ENCODE results near the gene COX19.
"Not testable (repeated sequence)": the region's sequence is repeated elsewhere in the genome, so short reads cannot be mapped to it uniquely, and the experiment has no call there.

COX19 gene

DNA sequence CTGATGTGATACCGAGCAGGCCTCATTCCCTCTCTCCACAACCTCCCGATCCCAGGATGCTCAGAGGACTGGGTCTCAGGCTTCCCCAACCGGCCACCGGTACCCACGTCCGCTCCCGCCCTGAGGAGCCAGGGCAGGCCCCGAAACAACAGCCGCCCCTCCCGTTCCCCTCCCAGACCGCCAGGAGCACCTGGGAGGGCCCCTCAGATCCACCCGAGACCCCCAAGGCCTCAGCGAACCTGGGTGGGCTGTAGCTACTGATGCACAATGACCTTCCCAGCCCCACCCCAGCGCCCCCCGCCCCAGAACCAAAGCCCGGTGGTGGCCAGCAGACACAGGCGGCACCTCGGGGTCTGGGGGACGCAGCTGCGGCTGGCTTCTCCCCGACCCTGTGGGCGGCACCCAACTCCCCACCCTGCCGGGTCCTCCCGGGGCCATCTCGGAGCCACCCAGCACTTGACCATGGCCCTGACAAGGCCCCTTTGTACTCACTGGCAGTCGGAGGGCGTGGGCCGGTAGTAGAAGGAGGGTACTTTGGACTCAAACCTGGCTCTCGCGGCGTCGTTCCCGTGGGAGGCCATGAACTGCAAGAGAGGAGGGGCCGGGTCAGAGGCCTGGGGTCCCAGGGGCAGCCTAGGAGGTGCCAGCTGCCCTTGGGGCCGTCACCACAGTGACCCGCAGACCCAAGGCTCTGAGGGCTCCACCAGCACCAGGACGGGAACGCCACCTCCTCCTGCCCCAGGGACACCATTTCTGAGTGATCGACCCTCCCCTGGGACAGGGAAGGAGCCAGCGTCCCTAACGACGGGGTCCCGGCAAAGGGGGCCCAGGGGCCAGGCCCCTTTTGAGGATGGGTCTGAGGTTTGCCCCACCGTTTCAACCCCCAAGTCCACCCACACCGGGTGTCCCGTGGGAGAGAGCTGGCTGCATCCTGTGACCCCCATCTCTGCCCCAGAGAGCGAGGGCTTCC is 49.0 kb downstream of the COX19 start:
- Histone ChIP-seq H3K27me3 (ENCODE audit: insufficient read depth, low read length, poor library complexity) (no peaks in the 10 kb centered on the region), H3K4me1 (ENCODE audit: insufficient read depth, low read length) (peaks cover 20% of the 10 kb centered on the region), H2AFZ (ENCODE audit: low read depth, low read length) (no peak overlapping the region), H3K4me3 (ENCODE audit: low read depth in 1 of 2, low read length in 2 of 2) (no peak overlapping the region), H3K9me3 (ENCODE audit: insufficient read depth, low read length, severe bottlenecking) (no peaks in the 10 kb centered on the region), H3K4me2 (ENCODE audit: insufficient read depth, low read length) (no peak overlapping the region), H3K79me2 (ENCODE audit: insufficient read depth, low read length) (no peaks in the 10 kb centered on the region), H4K20me1 (ENCODE audit: insufficient read depth, low read length) (no peaks in the 10 kb centered on the region), H3K9ac (ENCODE audit: low read depth, low read length) (no peak overlapping the region), H3K27ac (ENCODE audit: low read length) (no peak overlapping the region), H3K36me3 (ENCODE audit: insufficient read depth, low read length) (no peaks in the 10 kb centered on the region)
- no peak for DNase-seq
- TF ChIP-seq EZH2 (IDR thresholded peaks at IDR 0.05; ENCODE audit: borderline replicate concordance, low read depth, low read length, severe bottlenecking) = no peak
- TF ChIP-seq, protein P1, sequence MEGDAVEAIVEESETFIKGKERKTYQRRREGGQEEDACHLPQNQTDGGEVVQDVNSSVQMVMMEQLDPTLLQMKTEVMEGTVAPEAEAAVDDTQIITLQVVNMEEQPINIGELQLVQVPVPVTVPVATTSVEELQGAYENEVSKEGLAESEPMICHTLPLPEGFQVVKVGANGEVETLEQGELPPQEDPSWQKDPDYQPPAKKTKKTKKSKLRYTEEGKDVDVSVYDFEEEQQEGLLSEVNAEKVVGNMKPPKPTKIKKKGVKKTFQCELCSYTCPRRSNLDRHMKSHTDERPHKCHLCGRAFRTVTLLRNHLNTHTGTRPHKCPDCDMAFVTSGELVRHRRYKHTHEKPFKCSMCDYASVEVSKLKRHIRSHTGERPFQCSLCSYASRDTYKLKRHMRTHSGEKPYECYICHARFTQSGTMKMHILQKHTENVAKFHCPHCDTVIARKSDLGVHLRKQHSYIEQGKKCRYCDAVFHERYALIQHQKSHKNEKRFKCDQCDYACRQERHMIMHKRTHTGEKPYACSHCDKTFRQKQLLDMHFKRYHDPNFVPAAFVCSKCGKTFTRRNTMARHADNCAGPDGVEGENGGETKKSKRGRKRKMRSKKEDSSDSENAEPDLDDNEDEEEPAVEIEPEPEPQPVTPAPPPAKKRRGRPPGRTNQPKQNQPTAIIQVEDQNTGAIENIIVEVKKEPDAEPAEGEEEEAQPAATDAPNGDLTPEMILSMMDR (IDR thresholded peaks at IDR 0.05; ENCODE audit: borderline replicate concordance, extremely low read depth, low read length, poor library complexity, severe bottlenecking) = no peak
- ATAC-seq (ENCODE audit: insufficient read depth, low read depth) = no peak

GRCh38 chr7:925601-926000 is 49.7 kb downstream of the COX19 start:
- Histone ChIP-seq H4K20me1 (ENCODE audit: insufficient read depth, low read length) (no peaks in the 10 kb centered on the region), H3K27me3 (ENCODE audit: insufficient read depth, low read length, poor library complexity) (no peaks in the 10 kb centered on the region), H3K4me2 (ENCODE audit: insufficient read depth, low read length) (no peak overlapping the region), H3K9ac (ENCODE audit: low read depth, low read length) (no peak overlapping the region), H3K36me3 (ENCODE audit: insufficient read depth, low read length) (no peaks in the 10 kb centered on the region), H3K4me1 (ENCODE audit: insufficient read depth, low read length) (peaks cover 20% of the 10 kb centered on the region), H2AFZ (ENCODE audit: low read depth, low read length) (no peak overlapping the region), H3K27ac (ENCODE audit: low read length) (no peak overlapping the region), H3K9me3 (ENCODE audit: insufficient read depth, low read length, severe bottlenecking) (no peaks in the 10 kb centered on the region), H3K79me2 (ENCODE audit: insufficient read depth, low read length) (no peaks in the 10 kb centered on the region), H3K4me3 (ENCODE audit: low read depth in 1 of 2, low read length in 2 of 2) (no peak overlapping the region)
- DNase-seq (peak; percentile 40), ATAC-seq (ENCODE audit: insufficient read depth, low read depth) (no peak)
- TF ChIP-seq, protein P1 (IDR thresholded peaks at IDR 0.05; ENCODE audit: borderline replicate concordance, extremely low read depth, low read length, poor library complexity, severe bottlenecking) = no peak
- TF ChIP-seq EZH2 (IDR thresholded peaks at IDR 0.05; ENCODE audit: borderline replicate concordance, low read depth, low read length, severe bottlenecking) = no peak

DNA sequence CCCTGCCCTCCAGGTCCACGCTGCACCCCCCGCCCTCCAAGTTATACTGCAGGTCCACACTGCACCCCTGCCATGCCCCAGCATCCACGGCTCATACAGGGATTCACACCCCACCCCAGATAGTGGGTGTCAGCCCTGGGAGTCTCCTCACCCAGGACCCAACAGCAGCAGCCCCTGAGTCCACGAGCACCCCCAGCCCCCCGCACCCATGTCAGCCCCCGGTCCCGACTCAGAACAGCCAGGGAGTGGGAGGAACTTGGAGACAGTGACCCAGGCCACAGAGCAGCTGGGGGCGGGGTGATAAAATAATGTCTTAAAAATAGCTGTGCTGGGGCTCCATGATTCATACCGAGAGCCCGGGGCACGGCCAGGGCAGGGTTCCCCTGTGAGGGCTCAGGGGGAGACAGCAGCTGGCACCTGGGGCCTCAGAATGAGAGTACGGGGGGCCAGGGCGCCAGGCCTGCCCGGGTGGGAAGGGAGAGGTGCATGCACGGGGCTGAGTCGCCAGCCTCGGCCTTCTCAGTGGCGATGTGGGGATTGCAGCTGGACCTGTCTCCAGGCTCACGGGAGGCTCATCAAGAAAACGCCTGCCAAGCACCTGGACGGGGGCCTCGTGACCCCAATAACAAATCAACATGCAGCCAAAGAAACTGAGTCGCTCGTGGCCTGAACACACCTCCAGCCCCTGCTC is 50.7 kb downstream of the COX19 start:
- H2AFZ ChIP-seq (ENCODE audit: low read depth, low read length) = no peak overlapping the region
- no peak overlapping the region for H3K4me2 ChIP-seq (ENCODE audit: insufficient read depth, low read length)
- no peak for ATAC-seq (ENCODE audit: insufficient read depth, low read depth)
- H3K4me3 ChIP-seq (ENCODE audit: low read depth in 1 of 2, low read length in 2 of 2) = no peak overlapping the region
- no peak overlapping the region for H3K27ac ChIP-seq (ENCODE audit: low read length)
- H4K20me1 ChIP-seq (ENCODE audit: insufficient read depth, low read length) = no peaks in the 10 kb centered on the region
- TF ChIP-seq EZH2 (IDR thresholded peaks at IDR 0.05; ENCODE audit: borderline replicate concordance, low read depth, low read length, severe bottlenecking) = no peak
- TF ChIP-seq, protein P1 (IDR thresholded peaks at IDR 0.05; ENCODE audit: borderline replicate concordance, extremely low read depth, low read length, poor library complexity, severe bottlenecking) = no peak
- no peak for DNase-seq
- H3K27me3 ChIP-seq (ENCODE audit: insufficient read depth, low read length, poor library complexity) = no peaks in the 10 kb centered on the region
- H3K9me3 ChIP-seq (ENCODE audit: insufficient read depth, low read length, severe bottlenecking) = no peaks in the 10 kb centered on the region
- peaks cover 20% of the 10 kb centered on the region for H3K4me1 ChIP-seq (ENCODE audit: insufficient read depth, low read length)
- H3K9ac ChIP-seq (ENCODE audit: low read depth, low read length) = no peak overlapping the region
- H3K36me3 ChIP-seq (ENCODE audit: insufficient read depth, low read length) = no peaks in the 10 kb centered on the region
- H3K79me2 ChIP-seq (ENCODE audit: insufficient read depth, low read length) = no peaks in the 10 kb centered on the region

- not testable (repeated sequence) for H3K9me3 ChIP-seq (ENCODE audit: insufficient read depth, low read length, severe bottlenecking); H3K4me3 ChIP-seq (ENCODE audit: low read depth in 1 of 2, low read length in 2 of 2); DNase-seq; H3K27ac ChIP-seq (ENCODE audit: low read length); H3K79me2 ChIP-seq (ENCODE audit: insufficient read depth, low read length); H3K36me3 ChIP-seq (ENCODE audit: insufficient read depth, low read length); ATAC-seq (ENCODE audit: insufficient read depth, low read depth); H3K27me3 ChIP-seq (ENCODE audit: insufficient read depth, low read length, poor library complexity); H4K20me1 ChIP-seq (ENCODE audit: insufficient read depth, low read length); H2AFZ ChIP-seq (ENCODE audit: low read depth, low read length); H3K9ac ChIP-seq (ENCODE audit: low read depth, low read length)
- Histone ChIP-seq H3K4me1 (ENCODE audit: insufficient read depth, low read length) (peaks cover 20% of the 10 kb centered on the region), H3K4me2 (ENCODE audit: insufficient read depth, low read length) (0 out of 2 replicates have a peak overlapping the region, but pooled peaks have one; percentile 73)
Measured at GRCh38 chr7:924042-924441, 51.3 kb downstream of the COX19 start.
